OCI-LY1 (cell line): ENCODE data around the gene CACHD1.

Experiments
- EZH2 ChIP-seq: fragments of 200-600 bp; sonication (generic), shearing (Covaris generic); IDR thresholded peaks from 2 replicates; pipeline ENCODE4 v1.8.0; 2017; ENCODE audit warnings: borderline replicate concordance, mixed run types, mild to moderate bottlenecking, antibody characterized with exemption, low read length, moderate library complexity, mixed read lengths
- TF ChIP-seq, protein P1 (sequence below): fragments of 200-600 bp; sonication (generic), shearing (Covaris generic); IDR thresholded peaks from 2 replicates; pipeline ENCODE4 v1.5.1; 2017; ENCODE audit warnings: mild to moderate bottlenecking, antibody characterized with exemption, low read length, moderate library complexity, mixed read lengths

DNA sequence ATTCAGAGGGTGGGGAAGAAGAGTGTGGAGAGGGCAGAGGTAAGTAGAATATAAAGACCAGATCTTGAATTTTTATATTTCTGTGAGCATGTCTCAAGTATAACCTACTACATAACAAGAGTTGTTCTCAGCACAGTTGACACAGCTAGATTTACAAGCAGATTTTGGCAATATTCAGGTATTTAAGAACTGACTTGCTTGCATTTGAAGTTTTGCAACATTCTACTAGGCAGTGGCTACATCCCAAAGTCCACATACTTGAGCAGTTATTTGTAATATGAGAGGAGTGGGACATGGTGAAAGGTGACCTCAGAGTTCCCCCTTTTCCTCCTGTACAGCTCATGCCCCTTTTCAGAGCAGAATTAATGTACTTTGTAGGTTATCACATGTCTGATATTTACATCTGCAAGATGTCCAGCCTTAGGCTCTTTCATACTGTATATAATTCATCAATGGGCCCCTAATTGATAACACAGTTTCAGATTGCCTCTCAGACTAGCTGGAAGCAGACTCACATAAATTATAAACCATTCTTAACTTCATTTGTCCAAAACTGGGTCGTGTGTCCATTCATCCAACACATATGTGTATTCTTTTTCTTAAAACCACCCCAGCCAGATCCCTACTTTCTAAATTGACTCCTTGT lies 138.2 kb downstream of the CACHD1 start:
- TF ChIP-seq, protein P1, sequence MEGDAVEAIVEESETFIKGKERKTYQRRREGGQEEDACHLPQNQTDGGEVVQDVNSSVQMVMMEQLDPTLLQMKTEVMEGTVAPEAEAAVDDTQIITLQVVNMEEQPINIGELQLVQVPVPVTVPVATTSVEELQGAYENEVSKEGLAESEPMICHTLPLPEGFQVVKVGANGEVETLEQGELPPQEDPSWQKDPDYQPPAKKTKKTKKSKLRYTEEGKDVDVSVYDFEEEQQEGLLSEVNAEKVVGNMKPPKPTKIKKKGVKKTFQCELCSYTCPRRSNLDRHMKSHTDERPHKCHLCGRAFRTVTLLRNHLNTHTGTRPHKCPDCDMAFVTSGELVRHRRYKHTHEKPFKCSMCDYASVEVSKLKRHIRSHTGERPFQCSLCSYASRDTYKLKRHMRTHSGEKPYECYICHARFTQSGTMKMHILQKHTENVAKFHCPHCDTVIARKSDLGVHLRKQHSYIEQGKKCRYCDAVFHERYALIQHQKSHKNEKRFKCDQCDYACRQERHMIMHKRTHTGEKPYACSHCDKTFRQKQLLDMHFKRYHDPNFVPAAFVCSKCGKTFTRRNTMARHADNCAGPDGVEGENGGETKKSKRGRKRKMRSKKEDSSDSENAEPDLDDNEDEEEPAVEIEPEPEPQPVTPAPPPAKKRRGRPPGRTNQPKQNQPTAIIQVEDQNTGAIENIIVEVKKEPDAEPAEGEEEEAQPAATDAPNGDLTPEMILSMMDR, result no peak
- no peak for TF ChIP-seq EZH2
